Suprapubic skin (tissue), 4 donors: ENCODE measurements around the gene USP15.

ENCODE experiments used
- EP300 ChIP-seq: sonication (generic); formaldehyde crosslinking; IDR thresholded peaks from one replicate; pipeline ENCODE4 v1.6.1; 2017; ENCODE audit warnings: antibody characterized with exemption
- POLR2A ChIP-seq, 2 donors: fragments of 450-650 bp; IDR thresholded peaks; one replicate each; pipeline ENCODE4 v1.6.1; 2017; ENCODE audit warnings: antibody characterized with exemption in 2 of 2, mild to moderate bottlenecking in 2 of 2, moderate library complexity in 2 of 2
- POLR2AphosphoS5 ChIP-seq, 3 donors: sonication (generic); formaldehyde crosslinking; IDR thresholded peaks; one replicate each; pipeline ENCODE4 v1.6.1; 2017; ENCODE audit warnings: antibody characterized with exemption in 3 of 3
- TF ChIP-seq, protein P1 (sequence below), 2 donors: fragments of 200-600 bp in 1 of 2; fragments of 450-650 bp in 1 of 2; sonication (generic) in 1 of 2; IDR thresholded peaks; one replicate each; pipeline ENCODE4 v1.5.1; 2016 to 2019; ENCODE audit warnings: antibody characterized with exemption in 2 of 2, mild to moderate bottlenecking in 1 of 2, moderate library complexity in 1 of 2

DNA sequence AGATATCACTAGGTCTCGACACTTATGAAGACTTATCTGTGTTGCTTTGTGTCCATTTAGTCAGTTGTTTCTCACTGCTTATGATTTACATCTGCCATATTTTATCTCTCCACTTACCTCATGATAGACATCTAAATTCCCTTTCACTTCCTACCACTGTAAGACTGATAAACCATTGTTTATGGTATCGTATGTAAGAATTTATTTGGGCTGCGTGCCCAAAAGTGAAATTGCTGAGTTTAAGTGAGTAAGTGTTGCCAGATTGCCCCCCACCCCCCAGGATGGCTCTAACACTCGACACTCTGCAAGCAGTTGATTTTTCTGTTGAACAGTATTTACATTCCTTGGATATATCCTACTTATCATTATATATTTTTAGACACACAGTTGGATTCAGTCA is 136.5 kb downstream of the USP15 start:
- TF ChIP-seq POLR2A (IDR thresholded peaks at IDR 0.05) (no peak), POLR2AphosphoS5 (IDR thresholded peaks at IDR 0.05) (no peak), EP300 (no peak)
- TF ChIP-seq, protein P1, sequence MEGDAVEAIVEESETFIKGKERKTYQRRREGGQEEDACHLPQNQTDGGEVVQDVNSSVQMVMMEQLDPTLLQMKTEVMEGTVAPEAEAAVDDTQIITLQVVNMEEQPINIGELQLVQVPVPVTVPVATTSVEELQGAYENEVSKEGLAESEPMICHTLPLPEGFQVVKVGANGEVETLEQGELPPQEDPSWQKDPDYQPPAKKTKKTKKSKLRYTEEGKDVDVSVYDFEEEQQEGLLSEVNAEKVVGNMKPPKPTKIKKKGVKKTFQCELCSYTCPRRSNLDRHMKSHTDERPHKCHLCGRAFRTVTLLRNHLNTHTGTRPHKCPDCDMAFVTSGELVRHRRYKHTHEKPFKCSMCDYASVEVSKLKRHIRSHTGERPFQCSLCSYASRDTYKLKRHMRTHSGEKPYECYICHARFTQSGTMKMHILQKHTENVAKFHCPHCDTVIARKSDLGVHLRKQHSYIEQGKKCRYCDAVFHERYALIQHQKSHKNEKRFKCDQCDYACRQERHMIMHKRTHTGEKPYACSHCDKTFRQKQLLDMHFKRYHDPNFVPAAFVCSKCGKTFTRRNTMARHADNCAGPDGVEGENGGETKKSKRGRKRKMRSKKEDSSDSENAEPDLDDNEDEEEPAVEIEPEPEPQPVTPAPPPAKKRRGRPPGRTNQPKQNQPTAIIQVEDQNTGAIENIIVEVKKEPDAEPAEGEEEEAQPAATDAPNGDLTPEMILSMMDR (IDR thresholded peaks at IDR 0.05) = no peak
